D341Med (cell line): ENCODE data around the gene PTGES3L.
"Not testable (repeated sequence)": the region's sequence is repeated elsewhere in the genome, so short reads cannot be mapped to it uniquely, and the experiment has no call there.

Experiments
- DNase-seq: peaks from one replicate; pipeline ENCODE4 v3.0.0; 2012; ENCODE audit warnings: low spot score

PTGES3L gene

DNA sequence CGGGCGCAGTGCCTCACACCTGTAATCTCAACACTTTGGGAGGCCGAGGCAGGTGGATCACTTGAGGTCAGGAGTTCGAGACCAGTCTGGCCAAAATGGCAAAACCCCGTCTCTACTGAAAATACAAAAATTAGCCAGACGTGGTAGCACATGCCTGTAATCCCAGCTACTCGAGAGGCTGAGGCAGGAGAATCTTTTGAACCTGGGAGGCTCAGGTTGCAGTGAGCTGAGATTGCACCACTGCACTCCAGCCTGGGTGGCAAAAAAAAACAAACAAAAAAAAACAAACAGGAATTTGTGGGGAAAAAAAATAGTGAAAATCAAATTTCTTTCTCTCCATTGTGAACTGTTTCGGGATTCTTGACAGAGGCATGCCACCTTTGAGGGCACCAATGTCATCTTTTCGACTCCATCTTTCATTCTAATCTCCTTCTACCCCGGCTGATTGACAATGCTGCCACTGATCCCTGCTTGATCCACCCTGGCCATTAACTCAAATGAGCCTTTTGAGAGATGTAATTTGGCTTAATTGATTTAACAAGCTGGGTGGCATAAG is 60.3 kb downstream of the PTGES3L start:
- not testable (repeated sequence) for DNase-seq

GRCh38 chr17:42918902-42919521 is 60.9 kb downstream of the PTGES3L start:
- no peak for DNase-seq
